HG03045 (cell line): ENCODE results near the gene PGPEP1.
"Not testable (repeated sequence)": the region's sequence is repeated elsewhere in the genome, so short reads cannot be mapped to it uniquely, and the experiment has no call there.

ENCODE experiments used
- ATAC-seq: cut with Tn5 transposase; IDR thresholded peaks from one replicate; pipeline ENCODE4 v1.9.1; 2021; ENCODE audit warnings: mild to moderate bottlenecking, moderate library complexity; ENCODE audit not compliant: unreplicated experiment

PGPEP1 gene

DNA sequence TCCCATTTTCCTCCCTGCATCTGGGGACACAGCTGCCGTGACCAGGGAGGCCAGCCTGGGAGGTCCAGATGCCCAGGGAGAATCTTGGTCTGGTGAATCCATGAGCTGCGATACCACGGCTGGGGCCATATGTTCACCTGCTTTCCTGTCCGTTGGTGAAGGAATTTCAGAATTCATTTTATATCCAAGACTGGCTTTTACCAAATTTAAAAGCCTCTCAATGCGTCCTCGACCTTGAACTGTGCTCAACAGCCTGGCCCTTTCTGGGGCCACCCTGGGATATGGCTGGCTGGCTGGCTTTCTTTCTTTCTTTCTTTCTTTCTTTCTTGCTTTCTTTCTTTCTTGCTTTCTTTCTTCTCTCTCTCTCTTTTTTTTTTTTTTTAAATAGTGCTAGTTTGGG, 23.4 kb downstream of the PGPEP1 start:
- ATAC-seq, result no peak

DNA sequence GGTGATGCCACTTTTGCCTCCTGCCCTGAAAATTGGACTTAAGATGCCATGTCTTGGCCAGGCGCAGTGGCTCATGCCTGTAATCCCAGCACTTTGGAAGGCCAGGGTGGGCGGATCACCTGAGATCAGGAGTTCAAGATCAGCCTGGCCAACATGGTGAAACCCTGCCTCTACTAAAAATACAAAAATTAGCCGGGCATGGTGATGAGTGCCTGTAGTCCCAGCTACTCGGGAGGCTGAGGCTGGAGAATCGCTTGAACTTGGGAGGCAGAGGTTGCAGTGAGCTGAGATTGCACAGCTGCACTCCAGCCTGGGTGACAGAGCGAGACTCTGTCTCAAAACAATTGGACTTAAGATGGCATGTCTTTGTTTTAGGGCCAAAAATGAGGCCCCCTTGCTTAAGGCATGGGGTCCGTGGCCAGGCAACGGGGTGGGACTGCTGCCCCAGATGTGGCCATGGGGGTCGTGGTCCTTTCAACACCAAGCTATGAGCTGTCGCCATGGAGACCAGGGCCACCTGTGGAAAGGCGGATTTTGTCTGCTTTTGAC, 24.0 kb downstream of the PGPEP1 start:
- not testable (repeated sequence) for ATAC-seq

- ATAC-seq, result no peak
Measured at GRCh38 chr19:18364826-18365528, 24.6 kb downstream of the PGPEP1 start.

- ATAC-seq, result no peak
Measured at GRCh38 chr19:18366021-18366435, 25.6 kb downstream of the PGPEP1 start.

DNA sequence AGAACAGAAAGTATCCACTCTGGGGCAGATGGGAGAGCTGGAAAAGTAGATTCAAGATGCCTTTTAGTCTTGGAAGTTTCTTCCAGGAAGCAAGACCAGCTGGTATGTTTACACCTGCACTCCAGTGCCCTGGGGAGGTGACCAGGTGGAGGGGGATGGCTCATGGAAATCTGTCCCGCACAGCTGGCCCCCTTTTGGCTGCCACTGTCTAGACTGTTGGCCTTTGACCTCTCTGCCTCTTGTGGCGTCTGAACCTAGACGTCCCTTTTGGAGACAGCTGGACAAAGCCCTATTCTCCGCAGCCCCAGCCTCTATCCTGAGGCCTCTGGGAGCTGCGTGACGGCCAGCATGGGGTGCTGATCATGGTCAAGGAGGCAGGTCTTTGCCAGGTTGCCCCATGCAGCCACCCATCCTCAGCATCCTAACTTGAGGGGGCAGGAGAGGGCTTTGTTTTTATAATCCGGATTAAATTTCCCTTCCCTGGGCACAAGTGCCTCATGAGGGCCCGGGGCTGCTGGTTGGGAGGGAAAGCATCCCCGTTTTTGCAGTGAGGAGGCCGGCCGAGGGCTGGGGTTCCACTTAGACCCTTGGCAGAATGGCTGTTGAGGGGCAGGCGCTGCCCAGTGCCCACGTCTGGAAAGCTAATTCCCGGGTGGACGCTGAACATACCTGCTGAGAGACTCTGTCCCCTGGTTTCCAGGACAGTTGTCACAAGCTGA, 28.3 kb downstream of the PGPEP1 start:
- ATAC-seq, result no peak

GRCh38 chr19:18373407-18373891, 33.1 kb downstream of the PGPEP1 start:
- no peak for ATAC-seq

- ATAC-seq, result peak; percentile 66
Measured at GRCh38 chr19:18373892-18374629, 33.7 kb downstream of the PGPEP1 start.

GRCh38 chr19:18377026-18377425, 36.6 kb downstream of the PGPEP1 start:
- ATAC-seq, result no peak

- ATAC-seq, result no peak
Measured at GRCh38 chr19:18379803-18380747, 39.7 kb downstream of the PGPEP1 start.

- ATAC-seq, result no peak
Measured at GRCh38 chr19:18380843-18381242, 40.4 kb downstream of the PGPEP1 start.

DNA sequence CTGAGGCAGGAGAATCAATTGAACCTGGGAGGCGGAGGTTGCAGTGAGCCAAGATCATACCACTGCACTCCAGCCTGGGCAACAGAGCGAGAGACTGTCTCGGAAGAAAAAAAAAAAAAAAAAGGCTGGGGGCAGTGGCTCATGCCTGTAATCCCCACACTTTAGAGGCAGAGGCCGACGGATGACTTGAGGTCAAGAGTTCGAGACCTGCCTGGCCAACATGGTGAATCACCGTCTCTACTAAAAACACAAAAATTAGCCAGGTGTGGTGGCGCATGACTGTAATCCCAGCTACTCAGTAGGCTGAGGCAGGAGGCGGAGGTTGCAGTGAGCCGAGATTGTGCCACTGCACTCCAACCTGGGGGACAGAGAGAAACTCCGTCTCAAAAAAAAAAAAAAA, 43.2 kb downstream of the PGPEP1 start:
- ATAC-seq, result not testable (repeated sequence)

DNA sequence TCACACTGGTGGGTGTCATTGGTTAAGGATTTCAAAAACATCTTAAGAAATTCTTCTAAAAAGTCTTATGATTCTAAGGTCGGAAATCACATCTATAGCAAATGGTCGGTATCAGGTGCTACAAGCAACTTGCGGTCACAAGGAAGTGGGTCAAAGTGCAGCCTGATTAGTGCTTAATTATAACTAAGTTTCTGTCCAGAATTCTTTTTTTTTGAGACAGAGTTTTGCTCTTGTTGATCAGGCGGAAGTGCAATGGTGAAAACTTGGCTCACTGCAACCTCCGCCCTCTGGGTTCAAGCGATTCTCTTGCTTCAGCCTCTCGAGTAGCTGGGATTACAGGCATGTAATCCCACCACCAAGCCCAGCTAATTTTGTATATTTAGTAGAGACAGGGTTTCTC, 44.4 kb downstream of the PGPEP1 start:
- no peak for ATAC-seq

- ATAC-seq, result no peak
Measured at GRCh38 chr19:18385359-18385674, 44.9 kb downstream of the PGPEP1 start.

GRCh38 chr19:18385675-18386542, 45.5 kb downstream of the PGPEP1 start, which contains the start of gene GDF15:
Gene GDF15 (plus strand): TSS chr19:18386158. CDS start chr19:18386190, 32 bp downstream.
- ATAC-seq, result no peak

GRCh38 chr19:18386543-18387271, 46.3 kb downstream of the PGPEP1 start:
- no peak for ATAC-seq

DNA sequence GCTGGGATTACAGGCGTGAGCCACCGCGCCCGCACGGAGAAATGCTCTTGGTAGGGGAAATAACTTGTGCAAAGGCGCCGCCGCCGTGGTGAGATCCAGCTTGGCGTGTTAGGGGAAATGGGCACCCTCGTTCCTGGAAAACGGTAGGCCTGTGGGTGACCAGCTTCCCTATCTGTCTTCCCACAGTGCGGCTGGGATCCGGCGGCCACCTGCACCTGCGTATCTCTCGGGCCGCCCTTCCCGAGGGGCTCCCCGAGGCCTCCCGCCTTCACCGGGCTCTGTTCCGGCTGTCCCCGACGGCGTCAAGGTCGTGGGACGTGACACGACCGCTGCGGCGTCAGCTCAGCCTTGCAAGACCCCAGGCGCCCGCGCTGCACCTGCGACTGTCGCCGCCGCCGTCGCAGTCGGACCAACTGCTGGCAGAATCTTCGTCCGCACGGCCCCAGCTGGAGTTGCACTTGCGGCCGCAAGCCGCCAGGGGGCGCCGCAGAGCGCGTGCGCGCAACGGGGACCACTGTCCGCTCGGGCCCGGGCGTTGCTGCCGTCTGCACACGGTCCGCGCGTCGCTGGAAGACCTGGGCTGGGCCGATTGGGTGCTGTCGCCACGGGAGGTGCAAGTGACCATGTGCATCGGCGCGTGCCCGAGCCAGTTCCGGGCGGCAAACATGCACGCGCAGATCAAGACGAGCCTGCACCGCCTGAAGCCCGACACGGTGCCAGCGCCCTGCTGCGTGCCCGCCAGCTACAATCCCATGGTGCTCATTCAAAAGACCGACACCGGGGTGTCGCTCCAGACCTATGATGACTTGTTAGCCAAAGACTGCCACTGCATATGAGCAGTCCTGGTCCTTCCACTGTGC, 47.9 kb downstream of the PGPEP1 start:
- ATAC-seq, result peak; percentile 54

GRCh38 chr19:18388960-18389725, 48.7 kb downstream of the PGPEP1 start:
- ATAC-seq, result no peak
